Uterus (tissue), 4 donors: ENCODE data around the gene TEX14. TPM values are rescaled to one million over a fixed set of nuclear protein-coding genes. Genes with fewer than 3 reads are reported as not detected.
"Not testable (repeated sequence)": the region's sequence is repeated elsewhere in the genome, so short reads cannot be mapped to it uniquely, and the experiment has no call there.

Experiments used
- DNase-seq, 2 donors: peaks; one replicate each; pipeline ENCODE4 v3.0.0-alpha.2; 2019 to 2020
- H3K27ac ChIP-seq, 2 donors: fragments of 200-600 bp; sonication (generic); 1 replicate in 1 of 2; 2 replicates in 1 of 2; pipeline ENCODE4 v1.5.1; 2016 to 2018
- H3K27me3 ChIP-seq, 2 donors: fragments of 200-600 bp; sonication (generic); one replicate each; pipeline ENCODE4 v1.5.1; 2018 to 2019; ENCODE audit warnings: control low read depth in 1 of 2
- H3K36me3 ChIP-seq, 2 donors: fragments of 200-600 bp; sonication (generic); one replicate each; pipeline ENCODE4 v1.5.1; 2019; ENCODE audit warnings: control low read depth in 1 of 2
- H3K4me1 ChIP-seq, 2 donors: fragments of 200-600 bp; sonication (generic); one replicate each; pipeline ENCODE4 v1.5.1; 2018 to 2019; ENCODE audit warnings: control low read depth in 1 of 2
- H3K4me3 ChIP-seq, 2 donors: fragments of 200-600 bp; sonication (generic); 1 replicate in 1 of 2; 2 replicates in 1 of 2; pipeline ENCODE4 v1.5.1; 2018 to 2019; ENCODE audit warnings: mild to moderate bottlenecking in 1 of 2
- H3K9me3 ChIP-seq, 2 donors: fragments of 200-600 bp; sonication (generic); one replicate each; pipeline ENCODE4 v1.5.1; 2019; ENCODE audit warnings: control low read depth in 1 of 2
- POLR2A ChIP-seq, 2 donors: fragments of 450-650 bp; IDR thresholded peaks; one replicate each; pipeline ENCODE4 v1.6.1; 2016; ENCODE audit warnings: antibody characterized with exemption in 2 of 2, mild to moderate bottlenecking in 1 of 2, moderate library complexity in 1 of 2
- intact Hi-C: fragments of 100-400 bp; cut with DNase I; formaldehyde crosslinking; loops from one replicate; pipeline ENCODE4 v1.15.1; 2023; ENCODE audit warnings: low total_unique reads
- total RNA-seq, 4 donors: library from RNA; depleted of rRNA in 3 of 4; stranded (reverse); fragments of >200 nt in 3 of 4; gene quantifications; one replicate each; pipeline versions ENCODE4 v1.1.0 to v1.2.4, GENCODE V29; 2014 to 2023
- TF ChIP-seq, protein P1 (sequence below), 4 experiments: fragments of 200-600 bp in 2 of 4; fragments of 450-650 bp in 2 of 4; sonication (generic) in 2 of 4; IDR thresholded peaks; one replicate each; pipeline ENCODE4 v1.5.1; 2016 to 2019; ENCODE audit warnings: antibody characterized with exemption in 4 of 4, mild to moderate bottlenecking in 2 of 4, moderate library complexity in 1 of 4
- donor health status: DM: yes; HTN: yes; CAD: no.

TEX14 gene
- total RNA-seq, 4 donors from 2014 or later = 0.28 to 0.55 (median 0.29) TPM; not detected in 1

DNA sequence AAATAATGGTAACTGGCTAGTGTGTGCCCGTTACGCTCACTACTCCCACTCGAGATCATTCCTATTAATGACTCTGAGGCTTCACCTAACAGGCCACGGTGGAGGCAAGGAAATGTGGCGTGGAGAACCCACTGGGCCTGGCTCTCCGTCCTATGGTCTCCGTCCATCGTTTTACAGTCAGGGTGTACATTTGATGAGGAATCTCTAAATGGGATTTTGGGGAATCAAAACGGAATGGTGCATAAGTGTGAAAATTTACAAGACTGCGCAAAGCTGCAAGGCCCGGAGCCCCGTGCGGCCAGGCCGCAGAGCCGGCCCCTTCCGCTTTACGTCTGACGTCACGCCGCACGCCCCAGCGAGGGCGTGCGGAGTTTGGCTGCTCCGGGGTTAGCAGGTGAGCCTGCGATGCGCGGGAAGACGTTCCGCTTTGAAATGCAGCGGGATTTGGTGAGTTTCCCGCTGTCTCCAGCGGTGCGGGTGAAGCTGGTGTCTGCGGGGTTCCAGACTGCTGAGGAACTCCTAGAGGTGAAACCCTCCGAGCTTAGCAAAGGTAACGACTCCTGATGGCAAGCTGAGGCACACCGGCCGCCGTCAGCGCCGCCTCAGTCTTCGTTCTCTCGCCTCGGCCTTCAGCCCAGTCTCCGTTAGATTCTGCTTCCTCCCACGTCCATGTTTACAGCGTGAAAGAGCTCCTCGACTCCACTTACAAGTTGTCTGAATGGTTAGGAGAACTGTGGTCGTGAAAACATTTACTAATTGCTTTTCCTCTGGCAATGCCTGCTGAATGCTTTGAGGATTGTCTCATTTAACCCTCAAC, 602 bp upstream of the TEX14 start, which contains the start of gene RAD51C:
Gene RAD51C, plus strand, starts transcription at position 364 of the 817 bp plus-strand sequence. Its CDS starts 42 bp downstream, at position 406.
- Histone ChIP-seq H3K36me3 (no peaks in the 10 kb centered on the region), H3K27me3 (no peaks in the 10 kb centered on the region), H3K4me3 (peak within 1 kb of the TSS; percentile 57 to 66), H3K9me3 (no peaks in the 10 kb centered on the region), H3K27ac (peak within 1 kb of the TSS; percentile 77 to 84), H3K4me1 (no peaks in the 10 kb centered on the region)
- intact Hi-C loops = loop anchor here (10.0 kb wide), 1 partner anchor 168 kb away; no protein-coding TSS in a partner anchor
- TF ChIP-seq, protein P1, sequence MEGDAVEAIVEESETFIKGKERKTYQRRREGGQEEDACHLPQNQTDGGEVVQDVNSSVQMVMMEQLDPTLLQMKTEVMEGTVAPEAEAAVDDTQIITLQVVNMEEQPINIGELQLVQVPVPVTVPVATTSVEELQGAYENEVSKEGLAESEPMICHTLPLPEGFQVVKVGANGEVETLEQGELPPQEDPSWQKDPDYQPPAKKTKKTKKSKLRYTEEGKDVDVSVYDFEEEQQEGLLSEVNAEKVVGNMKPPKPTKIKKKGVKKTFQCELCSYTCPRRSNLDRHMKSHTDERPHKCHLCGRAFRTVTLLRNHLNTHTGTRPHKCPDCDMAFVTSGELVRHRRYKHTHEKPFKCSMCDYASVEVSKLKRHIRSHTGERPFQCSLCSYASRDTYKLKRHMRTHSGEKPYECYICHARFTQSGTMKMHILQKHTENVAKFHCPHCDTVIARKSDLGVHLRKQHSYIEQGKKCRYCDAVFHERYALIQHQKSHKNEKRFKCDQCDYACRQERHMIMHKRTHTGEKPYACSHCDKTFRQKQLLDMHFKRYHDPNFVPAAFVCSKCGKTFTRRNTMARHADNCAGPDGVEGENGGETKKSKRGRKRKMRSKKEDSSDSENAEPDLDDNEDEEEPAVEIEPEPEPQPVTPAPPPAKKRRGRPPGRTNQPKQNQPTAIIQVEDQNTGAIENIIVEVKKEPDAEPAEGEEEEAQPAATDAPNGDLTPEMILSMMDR (IDR thresholded peaks at IDR 0.05) = no peak
- TF ChIP-seq POLR2A (IDR thresholded peaks at IDR 0.05) = peak; percentile 28 to 53
- peak; percentile 74 to 81 for DNase-seq

DNA sequence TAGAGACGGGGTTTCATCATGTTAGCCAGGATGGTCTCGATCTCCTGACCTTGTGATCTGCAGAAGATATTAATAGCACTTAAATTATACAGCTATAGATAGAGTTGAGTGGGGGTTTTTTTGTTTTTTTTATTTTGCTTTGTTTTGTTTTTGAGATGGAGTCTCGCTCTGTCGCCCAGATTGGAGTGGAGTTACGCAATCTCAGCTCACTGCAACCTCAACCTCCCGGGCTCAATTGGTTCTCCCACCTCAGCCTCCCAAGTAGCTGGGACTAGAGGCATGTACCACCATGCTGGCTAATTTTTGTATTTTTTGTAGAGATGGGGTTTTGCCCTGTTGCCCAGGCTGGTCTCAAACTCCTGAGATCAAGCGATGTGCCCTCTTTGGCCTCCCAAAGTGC, 1.8 kb downstream of the TEX14 start:
- intact Hi-C loops = loop anchor here (10.0 kb wide), 1 partner anchor 165 kb away; no protein-coding TSS in a partner anchor

GRCh38 chr17:58688521-58688920, 3.3 kb downstream of the TEX14 start:
- H3K4me3 ChIP-seq = no peak overlapping the region
- no peaks in the 10 kb centered on the region for H3K27me3 ChIP-seq
- intact Hi-C loops = no loop called here
- no peak overlapping the region for H3K27ac ChIP-seq
- H3K36me3 ChIP-seq = no peaks in the 10 kb centered on the region
- no peaks in the 10 kb centered on the region for H3K9me3 ChIP-seq
- no peaks in the 10 kb centered on the region for H3K4me1 ChIP-seq
- TF ChIP-seq POLR2A (IDR thresholded peaks at IDR 0.05) = no peak
- TF ChIP-seq, protein P1 (IDR thresholded peaks at IDR 0.05) = no peak
- no peak for DNase-seq

More for the DNA sequence above, 1.8 kb downstream of the TEX14 start:
- H3K27ac ChIP-seq, H3K9me3 ChIP-seq, H3K27me3 ChIP-seq, H3K36me3 ChIP-seq, H3K4me1 ChIP-seq, DNase-seq, H3K4me3 ChIP-seq: not testable (repeated sequence)

GRCh38 chr17:58686980-58687379, 4.9 kb downstream of the TEX14 start:
- Histone ChIP-seq H3K27ac (no peak overlapping the region), H3K4me1 (no peaks in the 10 kb centered on the region), H3K9me3 (no peaks in the 10 kb centered on the region), H3K36me3 (no peaks in the 10 kb centered on the region), H3K4me3 (no peak overlapping the region), H3K27me3 (no peaks in the 10 kb centered on the region)
- intact Hi-C loops = no loop called here
- TF ChIP-seq, protein P1 (IDR thresholded peaks at IDR 0.05) = no peak
- no peak for TF ChIP-seq POLR2A (IDR thresholded peaks at IDR 0.05)
- no peak for DNase-seq

GRCh38 chr17:58684462-58684861, 7.4 kb downstream of the TEX14 start:
- DNase-seq, intact Hi-C loops, H3K36me3 ChIP-seq, H3K4me3 ChIP-seq, H3K4me1 ChIP-seq, H3K27ac ChIP-seq, H3K27me3 ChIP-seq, H3K9me3 ChIP-seq: not testable (repeated sequence)

GRCh38 chr17:58684003-58684402, 7.8 kb downstream of the TEX14 start:
- H3K4me1 ChIP-seq = no peaks in the 10 kb centered on the region
- no peaks in the 10 kb centered on the region for H3K36me3 ChIP-seq
- TF ChIP-seq, protein P1 (IDR thresholded peaks at IDR 0.05) = no peak
- no peak for TF ChIP-seq POLR2A (IDR thresholded peaks at IDR 0.05)
- DNase-seq = no peak
- H3K9me3 ChIP-seq = no peaks in the 10 kb centered on the region
- no peak overlapping the region for H3K27ac ChIP-seq
- intact Hi-C loops = no loop called here
- H3K4me3 ChIP-seq = no peak overlapping the region
- no peaks in the 10 kb centered on the region for H3K27me3 ChIP-seq
